GM18505 (cell line): ENCODE results near the gene RTN4R.

Experiments used
- ATAC-seq: cut with Tn5 transposase; IDR thresholded peaks from one replicate; pipeline ENCODE4 v1.9.1; 2021; ENCODE audit not compliant: unreplicated experiment
- POLR2A ChIP-seq: IDR thresholded peaks from 4 replicates; pipeline ENCODE4 v1.6.1; 2011; ENCODE audit warnings: borderline replicate concordance; ENCODE audit not compliant: insufficient read depth, insufficient read length; ENCODE audit errors: extremely low read depth

The RTN4R gene

DNA sequence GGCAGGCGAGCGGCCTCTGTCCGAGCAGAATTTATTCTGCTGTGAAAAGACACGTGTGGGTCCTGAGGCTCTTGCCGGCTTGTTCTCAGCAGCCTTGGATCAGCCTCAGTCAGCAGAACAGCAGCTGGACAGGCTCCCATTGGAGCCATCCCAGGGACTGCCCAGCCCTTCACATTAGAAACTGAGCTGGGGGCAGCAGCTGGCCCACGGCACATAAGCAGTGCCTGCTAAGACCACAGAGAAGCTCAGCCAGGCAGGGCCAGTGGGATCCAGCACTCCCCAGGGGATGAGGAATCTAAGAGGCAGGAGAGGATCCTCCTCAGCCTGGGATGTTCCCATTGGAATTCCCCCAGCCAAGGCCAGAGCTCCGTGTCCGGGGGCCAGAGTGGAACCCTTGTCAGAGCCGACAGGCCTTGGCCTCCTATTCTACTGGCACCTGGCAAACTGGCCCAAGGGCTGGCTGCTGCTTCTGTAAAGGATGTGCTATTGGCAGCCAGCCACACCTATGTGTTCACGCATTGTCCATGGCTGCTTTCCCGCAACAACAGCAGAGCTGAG is 18.2 kb downstream of the RTN4R start:
- no peak for TF ChIP-seq POLR2A
- ATAC-seq = no peak

DNA sequence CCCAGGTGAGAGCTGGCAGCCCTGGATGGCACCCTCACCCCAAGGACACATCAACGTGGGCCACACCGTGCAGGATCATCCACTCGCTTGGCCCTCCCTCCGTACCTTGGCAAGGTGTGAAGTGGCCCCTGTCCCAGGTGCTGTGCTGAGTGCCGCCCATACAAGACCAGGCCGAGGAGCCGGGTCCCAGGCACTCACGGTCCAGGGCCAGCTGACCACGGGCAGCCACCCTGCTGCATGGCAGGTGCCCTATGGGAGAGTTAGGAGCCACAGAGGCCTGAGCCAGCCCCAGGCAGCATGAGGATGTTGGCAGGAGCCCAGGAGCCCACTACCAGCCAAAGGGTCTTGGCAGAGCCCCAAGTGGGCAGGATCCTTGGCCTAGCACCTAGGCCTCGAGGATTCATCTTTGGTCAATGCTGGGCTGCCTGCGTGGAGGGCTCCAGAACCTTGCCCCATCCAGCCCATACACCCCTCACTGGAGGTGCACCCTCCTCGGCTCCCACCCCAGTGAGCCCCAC is 19.6 kb downstream of the RTN4R start:
- ATAC-seq = no peak
- TF ChIP-seq POLR2A = no peak

DNA sequence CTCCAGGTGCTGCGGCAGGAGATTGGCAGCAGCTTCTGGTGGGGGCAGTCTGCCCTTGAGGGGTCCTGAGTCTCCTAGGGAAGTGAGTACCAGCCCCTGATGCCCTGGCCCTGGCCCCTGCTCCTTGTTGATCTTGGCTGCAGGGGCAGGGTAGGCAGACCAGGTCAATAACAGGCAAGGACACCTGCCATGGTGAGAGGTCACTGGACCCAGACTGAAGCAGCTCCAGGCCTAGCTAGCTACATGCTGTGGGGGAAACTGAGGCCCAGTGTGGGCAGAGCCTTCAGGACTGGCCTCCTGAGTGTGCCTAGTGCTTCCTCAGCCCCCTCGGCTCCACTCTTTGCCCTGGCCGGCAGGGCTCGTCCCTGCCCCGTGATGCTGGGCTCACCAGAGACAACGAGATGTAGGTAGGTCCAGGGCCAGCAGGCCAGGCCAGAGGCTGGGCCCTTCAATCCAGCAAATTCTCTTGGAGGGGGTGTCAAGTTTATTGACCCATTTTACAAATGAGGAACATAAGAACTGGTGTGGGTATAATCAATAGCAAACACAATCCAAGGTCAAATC is 20.4 kb downstream of the RTN4R start:
- no peak for ATAC-seq

DNA sequence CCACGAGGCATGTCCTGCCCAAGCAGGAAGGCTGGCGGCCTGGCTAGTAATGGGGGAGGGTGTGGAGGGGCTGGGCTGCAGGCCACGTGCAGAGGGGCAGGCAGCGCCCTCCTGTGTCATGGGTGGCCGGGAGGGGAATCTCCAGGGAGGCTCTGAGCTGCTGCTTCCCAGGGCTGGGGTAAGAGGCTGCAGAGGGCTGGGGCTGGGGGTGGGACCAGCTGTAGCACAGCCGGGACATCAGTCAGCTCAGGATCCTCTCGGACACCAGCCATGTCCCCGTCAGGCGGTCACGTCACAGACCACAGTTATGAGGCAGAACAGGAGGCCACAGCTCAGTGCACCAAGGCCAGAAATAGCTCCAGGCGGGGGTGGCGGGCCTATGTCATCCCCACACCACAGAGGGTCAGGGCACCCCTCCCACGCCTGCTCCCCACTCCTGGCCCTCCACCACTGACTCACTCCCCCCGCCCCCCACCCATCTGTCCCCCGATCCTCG is 21.1 kb downstream of the RTN4R start:
- TF ChIP-seq POLR2A = no peak

More for the DNA sequence above, 20.4 kb downstream of the RTN4R start:
- no peak for TF ChIP-seq POLR2A

DNA sequence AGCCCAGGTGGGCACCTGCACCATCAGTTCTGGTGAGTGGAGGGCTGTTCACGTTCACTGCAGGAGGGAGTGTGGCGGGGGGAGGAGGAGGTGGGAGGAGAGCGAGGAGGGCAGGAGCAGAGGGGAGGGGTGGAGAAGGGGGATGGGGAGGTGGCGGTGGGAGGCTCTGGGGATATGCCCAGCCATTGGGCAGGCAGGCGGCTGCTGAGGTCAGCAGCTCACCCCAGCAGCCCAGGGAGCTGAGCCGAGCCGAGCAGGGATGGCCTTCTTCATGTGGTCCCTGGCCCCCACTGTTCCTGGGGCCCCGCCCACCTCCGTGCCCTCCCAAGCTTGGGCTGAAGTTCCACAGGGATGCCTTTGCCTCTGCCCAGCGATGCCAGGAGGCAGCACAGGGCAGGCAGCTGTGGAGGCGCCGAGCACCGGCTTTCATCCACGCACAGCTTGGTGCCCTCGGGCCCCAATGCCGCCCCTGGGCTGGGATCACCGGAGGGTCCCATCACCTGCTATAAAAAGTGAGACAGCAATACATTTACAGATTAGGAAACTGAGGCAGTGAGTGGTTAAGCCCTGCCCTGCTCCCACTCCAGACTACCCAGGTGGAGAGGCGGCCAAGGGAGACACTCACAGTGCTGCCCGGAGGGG is 21.6 kb downstream of the RTN4R start:
- no peak for TF ChIP-seq POLR2A
- no peak for ATAC-seq

More for the DNA sequence above, 21.1 kb downstream of the RTN4R start:
- ATAC-seq = peak; percentile 43

DNA sequence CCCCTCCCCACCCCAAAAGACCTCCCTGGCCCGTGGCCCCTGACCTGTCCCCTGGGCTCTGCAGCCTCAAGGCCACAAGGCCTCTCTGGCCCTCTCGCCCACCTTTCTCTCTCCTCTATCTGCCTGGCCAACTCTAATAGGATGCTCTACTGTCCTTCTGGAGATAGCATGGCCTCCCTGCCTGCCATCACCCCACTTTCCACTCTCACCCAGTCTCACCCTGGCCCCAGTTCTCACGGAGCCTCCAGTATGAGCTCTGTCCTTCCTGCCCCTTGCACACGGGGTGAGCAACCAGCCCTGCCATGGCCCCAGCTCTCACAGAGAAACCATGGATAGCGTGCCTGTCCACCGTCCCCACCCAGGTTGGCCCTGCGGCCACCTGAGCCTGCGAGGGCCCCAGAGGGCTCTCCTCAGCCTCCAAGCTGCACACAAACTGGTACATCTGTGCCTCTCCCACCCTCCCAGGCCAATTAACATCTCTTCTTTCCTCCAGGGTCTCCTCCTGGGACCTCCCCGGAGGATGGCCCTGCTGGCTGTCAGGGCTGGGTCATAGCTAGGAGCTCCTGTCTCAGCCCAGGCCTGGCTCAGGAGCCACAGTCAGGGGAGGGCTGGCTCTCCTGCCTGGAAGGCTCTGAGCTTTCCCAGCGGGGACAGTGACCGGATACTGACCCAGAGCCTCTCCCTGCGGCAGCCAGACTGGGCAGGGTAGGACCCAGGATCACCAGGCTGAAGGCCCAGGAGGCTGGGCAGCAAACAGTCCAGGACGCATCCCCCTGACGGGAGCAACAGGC is 22.3 kb downstream of the RTN4R start:
- TF ChIP-seq POLR2A = no peak
- no peak for ATAC-seq

DNA sequence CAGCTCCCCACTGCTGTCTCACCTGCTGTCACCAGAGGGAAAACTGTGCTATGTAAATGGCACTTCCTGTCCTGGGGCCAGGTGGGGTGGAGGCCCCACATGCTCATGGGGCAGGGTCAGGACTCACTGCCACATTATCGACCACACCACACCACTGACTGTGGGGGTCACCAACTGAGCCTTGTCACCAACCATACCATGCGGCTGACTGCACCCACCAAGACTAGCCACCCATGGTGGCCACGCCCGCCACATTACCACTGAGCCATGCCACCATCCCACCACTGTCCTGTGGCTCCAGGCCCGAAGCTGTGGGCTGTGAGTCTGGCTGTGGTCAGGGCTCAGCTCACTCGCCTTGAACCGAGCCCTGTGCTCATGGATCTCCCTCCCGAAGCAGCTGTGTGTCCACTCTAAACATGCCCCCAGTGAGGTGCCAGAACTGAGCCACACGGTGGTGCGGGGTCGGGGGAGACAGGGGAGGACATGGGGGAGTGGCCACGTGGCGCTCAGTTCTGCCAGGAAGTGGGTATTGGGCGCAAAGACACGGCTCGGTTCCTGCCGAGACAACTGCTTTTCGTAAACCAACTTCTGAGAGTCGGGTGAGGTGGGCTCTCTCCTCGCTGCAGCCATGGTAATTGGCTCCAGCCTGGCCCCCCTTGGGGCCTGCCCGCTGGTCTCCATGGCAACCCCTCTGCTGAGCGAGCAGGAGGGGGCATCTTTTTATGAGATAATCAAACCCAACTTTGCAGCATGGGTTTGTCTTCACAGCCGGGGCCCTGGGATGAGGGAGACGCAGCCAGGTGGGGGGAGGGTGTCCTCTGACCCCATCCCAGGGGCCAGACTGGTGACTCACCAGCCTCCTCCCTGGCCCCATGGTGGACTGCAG is 23.2 kb downstream of the RTN4R start:
- TF ChIP-seq POLR2A = no peak

DNA sequence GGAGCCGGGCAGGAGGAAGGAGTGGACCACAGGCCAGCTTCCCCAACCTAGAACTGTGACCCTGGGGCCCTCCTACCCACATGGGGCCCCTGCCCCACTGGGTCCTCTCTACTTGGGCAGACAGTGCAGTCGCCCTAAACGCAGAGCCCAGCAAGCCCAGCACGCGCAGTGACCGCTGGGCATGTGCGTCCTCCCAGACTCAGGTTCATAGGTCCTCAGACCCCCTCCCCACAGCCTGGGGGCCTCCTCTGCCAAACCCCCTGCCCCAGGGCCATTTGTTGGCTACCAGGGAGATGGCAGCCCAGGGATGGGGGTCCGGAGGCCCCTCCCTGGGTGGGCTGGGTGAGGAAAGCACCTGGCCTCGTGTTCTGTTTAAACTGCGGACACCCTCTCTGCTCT is 23.9 kb downstream of the RTN4R start:
- no peak for TF ChIP-seq POLR2A
- no peak for ATAC-seq

More for the DNA sequence above, 23.2 kb downstream of the RTN4R start:
- no peak for ATAC-seq

DNA sequence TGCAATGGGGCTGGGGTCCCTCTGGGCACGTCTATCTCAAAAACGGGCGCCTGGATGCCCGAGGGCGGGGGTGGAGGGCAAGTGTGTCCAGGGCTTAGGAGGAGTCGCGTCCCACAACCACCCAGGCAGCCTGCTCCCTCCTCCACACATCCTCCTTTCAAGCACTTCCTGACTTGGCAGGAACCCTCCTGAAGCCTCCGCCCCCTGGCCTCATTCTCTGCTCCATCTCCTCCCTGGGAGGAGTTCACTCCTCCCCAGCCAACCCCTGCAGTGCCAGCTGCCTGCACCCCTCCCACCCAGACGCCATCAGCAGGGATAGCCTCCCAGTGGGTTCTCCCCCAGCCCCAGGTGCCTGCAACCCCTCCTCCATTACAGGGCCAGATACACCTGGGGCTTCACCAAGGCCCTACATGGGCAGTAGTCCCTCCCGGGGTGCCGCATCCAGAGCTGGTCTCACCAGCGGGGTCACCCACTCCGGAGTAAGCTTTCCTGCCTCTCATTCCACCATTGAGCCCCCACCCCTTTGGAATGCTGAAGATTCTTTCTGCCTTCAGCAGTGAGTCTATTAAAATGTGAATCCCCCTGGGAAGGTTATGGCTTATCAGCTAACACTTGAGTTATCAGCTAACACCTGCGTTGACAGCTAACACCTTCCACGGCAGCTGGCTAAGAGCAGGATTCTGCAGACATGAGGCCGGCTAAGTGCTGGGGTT is 24.4 kb downstream of the RTN4R start:
- ATAC-seq = no peak
- peak; percentile 56 for TF ChIP-seq POLR2A

DNA sequence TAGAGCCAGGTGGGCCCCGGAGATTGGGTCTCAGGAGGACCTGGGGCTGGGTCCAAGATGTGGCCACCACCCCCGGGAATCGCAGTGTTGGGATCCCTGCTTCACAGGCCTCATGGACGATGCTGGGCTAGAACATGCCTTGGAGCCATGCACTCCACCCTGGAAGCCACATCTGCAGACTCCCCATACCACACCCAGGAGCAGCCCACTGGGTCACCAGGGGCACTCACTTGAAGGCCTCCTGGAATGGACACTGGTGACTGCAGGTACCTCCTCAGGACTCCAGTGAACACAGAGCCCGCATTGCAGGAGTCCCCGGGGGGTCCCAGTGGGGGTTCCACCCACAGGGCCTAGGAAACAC is 25.0 kb downstream of the RTN4R start:
- no peak for TF ChIP-seq POLR2A
- ATAC-seq = no peak

DNA sequence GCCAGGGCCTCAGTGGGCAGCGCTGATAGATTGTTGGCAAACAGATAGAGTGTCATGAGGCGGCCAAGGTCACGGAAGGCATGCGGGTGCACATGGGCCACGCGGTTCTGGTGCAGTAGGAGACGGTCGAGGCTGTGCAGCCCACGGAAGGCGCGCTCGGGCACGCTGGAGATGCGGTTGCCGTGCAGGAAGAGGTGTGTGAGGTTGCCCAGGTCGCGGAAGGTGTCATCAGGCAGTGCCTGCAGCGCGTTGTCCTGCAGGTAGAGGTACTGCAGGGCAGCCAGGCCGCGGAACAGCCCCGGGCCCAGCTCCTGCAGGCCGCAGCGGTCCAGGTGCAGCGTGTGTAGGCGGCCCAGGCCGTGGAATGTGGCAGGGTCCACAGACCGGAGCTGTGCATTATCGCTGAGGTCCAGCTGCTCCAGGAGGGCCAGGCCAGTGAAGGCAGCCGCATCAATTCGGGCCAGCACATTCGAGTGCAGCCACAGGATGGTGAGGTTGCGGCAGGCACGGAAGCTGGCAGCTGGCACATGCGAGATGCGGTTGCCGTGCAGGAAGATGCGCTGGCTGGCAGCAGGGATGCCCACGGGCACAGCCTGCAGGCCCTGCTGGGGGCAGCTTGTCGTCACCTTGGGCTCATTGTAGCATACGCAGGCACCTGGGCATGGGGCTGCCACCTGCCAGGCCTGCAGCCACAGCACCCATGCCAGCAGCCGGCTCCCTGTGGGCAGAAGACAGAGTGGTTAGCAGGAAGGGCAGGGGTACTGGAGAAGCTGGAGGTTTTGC is 25.5 kb downstream of the RTN4R start:
- ATAC-seq = no peak
- no peak for TF ChIP-seq POLR2A
